HCT116 (cell line): ENCODE measurements around the gene DNAJA4. TPM values are rescaled to one million over a fixed set of nuclear protein-coding genes. Genes with fewer than 3 reads are reported as not detected.

Experiments
- ATAC-seq: fragments of 200-7000 bp; cut with Tn5 transposase; 2 replicates; pipeline ENCODE4 v1.9.1; 2020; ENCODE audit warnings: mild to moderate bottlenecking, moderate library complexity
- BruUV-seq: library from RNA; stranded (reverse); fragments of 400-500 nt; replicated peaks from 2 replicates; lab custom pipeline; 2021; lab: Mats Ljungman, UMichigan
- CTCF ChIA-PET: fragments of 300-600 bp; sonication (Branson Sonifier 250); formaldehyde crosslinking; loops from one replicate; lab custom pipeline; 2021; ENCODE audit warnings: antibody characterized with exemption; lab: Charles Lee
- POLR2A ChIA-PET: fragments of 300-600, 350-600 bp; sonication (Branson Sonifier 250); formaldehyde crosslinking; loops from one replicate; lab custom pipeline; 2021; ENCODE audit warnings: antibody characterized with exemption; lab: Charles Lee
- RAD21 ChIA-PET, 2 experiments: fragments of 300-600 bp; sonication (Branson Sonifier 250); formaldehyde crosslinking; loops; one replicate each; lab custom pipeline; 2023; ENCODE audit warnings: low total read pairs in 2 of 2; ENCODE audit not compliant: uncharacterized antibody in 2 of 2, unreplicated experiment in 2 of 2, low non-redundant PET in 1 of 2; lab: Charles Lee
- DNase-seq: peaks from one replicate; pipeline ENCODE4 v3.0.0-alpha.2; 2010; ENCODE audit warnings: low read depth, low spot score
- H2AFZ ChIP-seq: fragments of 200-600 bp; shearing (Covaris generic), sonication (generic); 2 replicates; pipeline ENCODE4 v1.6.1; 2017; ENCODE audit warnings: low read depth, mixed run types, mixed read lengths, antibody characterized with exemption, low read length; ENCODE audit not compliant: poor library complexity, severe bottlenecking
- H3K27ac ChIP-seq: 2 replicates; pipeline ENCODE4 v1.5.1; 2012; ENCODE audit warnings: low read depth, low read length
- H3K27me3 ChIP-seq: fragments of 200-600 bp; sonication (generic); 2 replicates; pipeline ENCODE4 v1.6.1; 2016; ENCODE audit warnings: mixed run types, low read length, mixed read lengths; ENCODE audit not compliant: insufficient read depth
- H3K36me3 ChIP-seq, 2 experiments: fragments of 200-500 bp in 1 of 2; fragments of 200-600 bp in 1 of 2; sonication (Bioruptor generic) in 1 of 2; sonication (generic) in 1 of 2; 2 replicates each; pipeline versions ENCODE4 v1.5.1 to v1.6.1; 2014 to 2016; ENCODE audit warnings: low read length in 2 of 2, inconsistent platforms in 1 of 2, mixed read lengths in 1 of 2, mixed run types in 1 of 2; ENCODE audit not compliant: insufficient read depth in 2 of 2, control insufficient read depth in 1 of 2
- H3K4me1 ChIP-seq, 2 experiments: fragments of 200-600 bp in 1 of 2; sonication (generic) in 1 of 2; 2 replicates each; pipeline versions ENCODE4 v1.5.1 to v1.6.1; 2012 to 2017; ENCODE audit warnings: low read length in 2 of 2, inconsistent platforms in 1 of 2, mild to moderate bottlenecking in 1 of 2, mixed read lengths in 1 of 2, mixed run types in 1 of 2, moderate library complexity in 1 of 2; ENCODE audit not compliant: insufficient read depth in 2 of 2, control insufficient read depth in 1 of 2
- H3K4me2 ChIP-seq: fragments of 200-600 bp; sonication (generic); 2 replicates; pipeline ENCODE4 v1.6.1; 2017; ENCODE audit warnings: mixed run types, low read length, mixed read lengths
- H3K4me3 ChIP-seq, 2 experiments: fragments of 200-600 bp in 1 of 2; sonication (generic) in 1 of 2; replicated peaks in 1 of 2; 2 replicates each; pipeline ENCODE4 v1.5.1; 2011 to 2016; ENCODE audit warnings: low read length in 2 of 2, control low read depth in 1 of 2, low read depth in 1 of 2, mild to moderate bottlenecking in 1 of 2, mixed read lengths in 1 of 2, mixed run types in 1 of 2
- H3K79me2 ChIP-seq: fragments of 200-600 bp; sonication (generic); 2 replicates; pipeline ENCODE4 v1.6.1; 2017; ENCODE audit warnings: mild to moderate bottlenecking, mixed run types, low read length, moderate library complexity, mixed read lengths; ENCODE audit not compliant: insufficient read depth
- H3K9ac ChIP-seq: fragments of 200-600 bp; sonication (generic); 2 replicates; pipeline ENCODE4 v1.6.1; 2016; ENCODE audit warnings: low read length, mixed read lengths
- H3K9me2 ChIP-seq: fragments of 200-600 bp; sonication (generic), shearing (Covaris generic); 2 replicates; pipeline ENCODE4 v1.6.1; 2017; ENCODE audit warnings: mixed run types, mild to moderate bottlenecking, moderate library complexity; ENCODE audit not compliant: insufficient read depth
- H3K9me3 ChIP-seq, 2 experiments: fragments of 200-500 bp in 1 of 2; fragments of 200-600 bp in 1 of 2; sonication (Bioruptor generic) in 1 of 2; sonication (generic) in 1 of 2; 2 replicates each; pipeline ENCODE4 v1.6.1; 2014 to 2017; ENCODE audit warnings: low read length in 2 of 2, mixed read lengths in 2 of 2, inconsistent platforms in 1 of 2, low read depth in 1 of 2, mild to moderate bottlenecking in 1 of 2, mixed run types in 1 of 2, moderate library complexity in 1 of 2; ENCODE audit not compliant: control insufficient read depth in 1 of 2, insufficient read depth in 1 of 2
- H4K20me1 ChIP-seq: fragments of 200-600 bp; sonication (generic), shearing (Covaris generic); 2 replicates; pipeline ENCODE4 v1.6.1; 2017; ENCODE audit warnings: mixed run types, mild to moderate bottlenecking, moderate library complexity; ENCODE audit not compliant: insufficient read depth
- CEBPB ChIP-seq: IDR thresholded peaks from 2 replicates; pipeline ENCODE4 v1.6.1; 2012; ENCODE audit warnings: low read depth
- EGR1 ChIP-seq: IDR thresholded peaks from 2 replicates; pipeline ENCODE4 v1.6.1; 2012; ENCODE audit warnings: low read depth
- ELF1 ChIP-seq: IDR thresholded peaks from 2 replicates; pipeline ENCODE4 v1.6.1; 2012; ENCODE audit warnings: low read depth, borderline replicate concordance
- EZH2 ChIP-seq: fragments of 200-600 bp; sonication (generic); IDR thresholded peaks from 2 replicates; pipeline ENCODE4 v1.6.1; 2017; ENCODE audit warnings: antibody characterized with exemption, mixed run types
- JUND ChIP-seq: IDR thresholded peaks from 2 replicates; pipeline ENCODE4 v1.6.1; 2012
- POLR2A ChIP-seq: IDR thresholded peaks from 2 replicates; pipeline ENCODE4 v1.7.0; 2011; ENCODE audit warnings: borderline replicate concordance; ENCODE audit not compliant: insufficient read depth, insufficient read length; ENCODE audit errors: extremely low read depth
- SIN3A ChIP-seq: IDR thresholded peaks from 2 replicates; pipeline ENCODE4 v1.6.1; 2012; ENCODE audit warnings: low read depth
- SP1 ChIP-seq: IDR thresholded peaks from 2 replicates; pipeline ENCODE4 v1.6.1; 2012; ENCODE audit warnings: low read depth
- TCF7L2 ChIP-seq: IDR thresholded peaks from 2 replicates; pipeline ENCODE4 v1.7.0; 2011; ENCODE audit warnings: borderline replicate concordance, inconsistent platforms; ENCODE audit not compliant: insufficient read depth, insufficient read length; ENCODE audit errors: extremely low read depth
- YY1 ChIP-seq: IDR thresholded peaks from 2 replicates; pipeline ENCODE4 v1.6.1; 2011; ENCODE audit warnings: low read length, low read depth, moderate library complexity, mild to moderate bottlenecking; ENCODE audit not compliant: insufficient replicate concordance; ENCODE audit errors: extremely low read depth
- ZFX ChIP-seq: fragments of 450-650 bp; IDR thresholded peaks from 2 replicates; pipeline ENCODE4 v1.6.1; 2017
- ZNF274 ChIP-seq: fragments of 200-500 bp; sonication (Bioruptor generic); IDR thresholded peaks from 2 replicates; pipeline ENCODE4 v1.6.1; 2014; ENCODE audit warnings: mild to moderate bottlenecking, low read depth, low read length, inconsistent platforms
- intact Hi-C: fragments of 100-400 bp; cut with micrococcal nuclease; formaldehyde crosslinking; loops from 2 replicates; pipeline ENCODE4 v1.10.0; 2022
- total RNA-seq: library from RNA; stranded (reverse); gene quantifications from one replicate; pipeline ENCODE4 v1.2.1, GENCODE V29; 2021; ENCODE audit not compliant: unreplicated experiment
- TF ChIP-seq, protein P1 (sequence below): IDR thresholded peaks from 2 replicates; pipeline ENCODE4 v1.6.1; 2012; ENCODE audit warnings: low read depth
- TF ChIP-seq, protein P2 (sequence below), 3 experiments: fragments of 200-600 bp in 1 of 3; sonication (generic) in 1 of 3; IDR thresholded peaks in 2 of 3; conservative IDR thresholded peaks in 1 of 3; 2 replicates each; pipeline ENCODE4 v1.5.1; 2012 to 2017; ENCODE audit warnings: low read depth in 2 of 3, low read length in 2 of 3, antibody characterized with exemption in 1 of 3, borderline replicate concordance in 1 of 3, control low read depth in 1 of 3, mild to moderate bottlenecking in 1 of 3, mixed read lengths in 1 of 3, mixed run types in 1 of 3, moderate library complexity in 1 of 3; ENCODE audit not compliant: insufficient read depth in 1 of 3
- TF ChIP-seq, protein P3 (sequence below): IDR thresholded peaks from 2 replicates; pipeline ENCODE4 v1.6.1; 2012
- TF ChIP-seq, protein P4 (sequence below): IDR thresholded peaks from 2 replicates; pipeline ENCODE4 v1.6.1; 2012
- TF ChIP-seq, protein P5 (sequence below): IDR thresholded peaks from 2 replicates; pipeline ENCODE4 v1.6.1; 2011; ENCODE audit warnings: mild to moderate bottlenecking, low read length, moderate library complexity; ENCODE audit not compliant: insufficient replicate concordance; ENCODE audit errors: extremely low read depth

The DNAJA4 gene
- total RNA-seq, 1 experiment from 2014 or later: 66.6 TPM

DNA sequence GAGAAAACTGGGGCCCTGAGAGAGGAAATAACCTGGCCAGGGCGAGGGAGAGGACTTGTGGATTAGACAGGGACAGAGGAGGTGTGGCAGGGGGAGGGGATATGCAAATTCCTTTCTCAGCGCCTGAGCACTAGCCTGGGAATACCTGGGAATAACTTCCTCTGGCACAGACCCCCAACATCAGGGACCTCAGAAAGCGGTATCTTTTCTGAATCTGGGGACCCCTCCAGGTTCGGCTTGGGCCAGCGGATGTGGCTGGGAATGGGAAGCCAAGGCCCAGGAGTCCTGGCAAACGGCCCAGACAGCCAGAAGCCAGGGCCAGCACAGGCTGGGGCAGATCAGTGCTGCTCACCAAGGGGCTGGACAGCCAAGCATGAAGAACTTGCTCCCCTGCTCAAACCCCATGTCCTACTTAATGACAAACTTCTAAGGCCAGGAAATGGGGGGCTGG is 20.8 kb upstream of the DNAJA4 start (continued):
- no peak for TF ChIP-seq EZH2
- TF ChIP-seq, protein P1, sequence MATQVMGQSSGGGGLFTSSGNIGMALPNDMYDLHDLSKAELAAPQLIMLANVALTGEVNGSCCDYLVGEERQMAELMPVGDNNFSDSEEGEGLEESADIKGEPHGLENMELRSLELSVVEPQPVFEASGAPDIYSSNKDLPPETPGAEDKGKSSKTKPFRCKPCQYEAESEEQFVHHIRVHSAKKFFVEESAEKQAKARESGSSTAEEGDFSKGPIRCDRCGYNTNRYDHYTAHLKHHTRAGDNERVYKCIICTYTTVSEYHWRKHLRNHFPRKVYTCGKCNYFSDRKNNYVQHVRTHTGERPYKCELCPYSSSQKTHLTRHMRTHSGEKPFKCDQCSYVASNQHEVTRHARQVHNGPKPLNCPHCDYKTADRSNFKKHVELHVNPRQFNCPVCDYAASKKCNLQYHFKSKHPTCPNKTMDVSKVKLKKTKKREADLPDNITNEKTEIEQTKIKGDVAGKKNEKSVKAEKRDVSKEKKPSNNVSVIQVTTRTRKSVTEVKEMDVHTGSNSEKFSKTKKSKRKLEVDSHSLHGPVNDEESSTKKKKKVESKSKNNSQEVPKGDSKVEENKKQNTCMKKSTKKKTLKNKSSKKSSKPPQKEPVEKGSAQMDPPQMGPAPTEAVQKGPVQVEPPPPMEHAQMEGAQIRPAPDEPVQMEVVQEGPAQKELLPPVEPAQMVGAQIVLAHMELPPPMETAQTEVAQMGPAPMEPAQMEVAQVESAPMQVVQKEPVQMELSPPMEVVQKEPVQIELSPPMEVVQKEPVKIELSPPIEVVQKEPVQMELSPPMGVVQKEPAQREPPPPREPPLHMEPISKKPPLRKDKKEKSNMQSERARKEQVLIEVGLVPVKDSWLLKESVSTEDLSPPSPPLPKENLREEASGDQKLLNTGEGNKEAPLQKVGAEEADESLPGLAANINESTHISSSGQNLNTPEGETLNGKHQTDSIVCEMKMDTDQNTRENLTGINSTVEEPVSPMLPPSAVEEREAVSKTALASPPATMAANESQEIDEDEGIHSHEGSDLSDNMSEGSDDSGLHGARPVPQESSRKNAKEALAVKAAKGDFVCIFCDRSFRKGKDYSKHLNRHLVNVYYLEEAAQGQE: no peak
- no peak for TF ChIP-seq CEBPB
- TF ChIP-seq ZNF274: no peak
- no peak for TF ChIP-seq YY1
- TF ChIP-seq TCF7L2: no peak
- no peak for TF ChIP-seq ZFX
- TF ChIP-seq, all 23 proteins: peak for 0

DNA sequence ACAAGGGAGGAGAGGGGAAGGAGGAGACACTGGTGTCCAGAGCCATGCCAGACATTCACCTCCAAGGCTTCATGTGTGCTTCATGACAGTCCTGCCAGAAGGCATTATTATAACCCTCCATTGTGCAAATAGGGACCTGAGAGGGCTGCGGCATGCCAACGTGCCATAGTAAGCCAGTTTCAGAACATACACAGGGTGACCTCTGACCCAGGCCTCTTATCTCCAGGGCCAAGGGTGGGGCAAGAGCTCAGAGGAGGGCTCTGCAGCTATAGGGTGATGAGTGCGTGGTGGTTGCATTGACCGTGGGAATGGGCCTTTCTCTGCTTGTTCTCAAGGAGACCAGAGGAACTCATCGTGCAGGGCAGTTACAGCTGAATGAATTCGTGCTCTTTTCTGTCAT is 20.3 kb upstream of the DNAJA4 start:
- H3K36me3 ChIP-seq: no peaks in the 10 kb centered on the region
- CTCF ChIA-PET: interaction anchor here (1.0 kb wide), 1 partner anchor 48 kb away, joined by 3 read pairs; no protein-coding TSS in a partner anchor
- intact Hi-C loops: no loop called here
- H3K79me2 ChIP-seq: no peaks in the 10 kb centered on the region
- no peak overlapping the region for H3K4me2 ChIP-seq
- no peaks in the 10 kb centered on the region for H4K20me1 ChIP-seq
- no peak overlapping the region for H2AFZ ChIP-seq
- POLR2A ChIA-PET: no interaction called here
- H3K4me1 ChIP-seq: peaks cover 2 to 4% of the 10 kb centered on the region in 2 experiments; a peak in 2 of 4 replicates
- H3K9me2 ChIP-seq: no peaks in the 10 kb centered on the region
- H3K9me3 ChIP-seq: no peaks in the 10 kb centered on the region
- H3K27ac ChIP-seq: no peak overlapping the region
- H3K27me3 ChIP-seq: no peaks in the 10 kb centered on the region
- H3K9ac ChIP-seq: no peak overlapping the region
- RAD21 ChIA-PET: interaction anchor here in 1 of 2 experiments (0.8 kb wide), 1 partner anchor 131 kb away, joined by 5 read pairs; no protein-coding TSS in a partner anchor
- ATAC-seq: no peak
- no peak for DNase-seq
- H3K4me3 ChIP-seq: no peak overlapping the region
- no TSS peak for BruUV-seq
- TF ChIP-seq ELF1 (no peak), TCF7L2 (no peak), POLR2A (no peak), JUND (no peak), YY1 (no peak), SP1 (no peak), EGR1 (no peak), EZH2 (no peak), SIN3A (no peak)
- TF ChIP-seq, protein P2, sequence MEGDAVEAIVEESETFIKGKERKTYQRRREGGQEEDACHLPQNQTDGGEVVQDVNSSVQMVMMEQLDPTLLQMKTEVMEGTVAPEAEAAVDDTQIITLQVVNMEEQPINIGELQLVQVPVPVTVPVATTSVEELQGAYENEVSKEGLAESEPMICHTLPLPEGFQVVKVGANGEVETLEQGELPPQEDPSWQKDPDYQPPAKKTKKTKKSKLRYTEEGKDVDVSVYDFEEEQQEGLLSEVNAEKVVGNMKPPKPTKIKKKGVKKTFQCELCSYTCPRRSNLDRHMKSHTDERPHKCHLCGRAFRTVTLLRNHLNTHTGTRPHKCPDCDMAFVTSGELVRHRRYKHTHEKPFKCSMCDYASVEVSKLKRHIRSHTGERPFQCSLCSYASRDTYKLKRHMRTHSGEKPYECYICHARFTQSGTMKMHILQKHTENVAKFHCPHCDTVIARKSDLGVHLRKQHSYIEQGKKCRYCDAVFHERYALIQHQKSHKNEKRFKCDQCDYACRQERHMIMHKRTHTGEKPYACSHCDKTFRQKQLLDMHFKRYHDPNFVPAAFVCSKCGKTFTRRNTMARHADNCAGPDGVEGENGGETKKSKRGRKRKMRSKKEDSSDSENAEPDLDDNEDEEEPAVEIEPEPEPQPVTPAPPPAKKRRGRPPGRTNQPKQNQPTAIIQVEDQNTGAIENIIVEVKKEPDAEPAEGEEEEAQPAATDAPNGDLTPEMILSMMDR (IDR thresholded peaks at IDR 0.05 in 2 of 3, conservative IDR thresholded peaks at IDR 0.05 in 1 of 3; ENCODE audit: borderline replicate concordance in 1 of 3, insufficient read depth in 1 of 3, low read depth in 2 of 3, low read length in 2 of 3): no peak
- TF ChIP-seq, protein P3, sequence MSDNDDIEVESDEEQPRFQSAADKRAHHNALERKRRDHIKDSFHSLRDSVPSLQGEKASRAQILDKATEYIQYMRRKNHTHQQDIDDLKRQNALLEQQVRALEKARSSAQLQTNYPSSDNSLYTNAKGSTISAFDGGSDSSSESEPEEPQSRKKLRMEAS: no peak
- TF ChIP-seq, protein P4, sequence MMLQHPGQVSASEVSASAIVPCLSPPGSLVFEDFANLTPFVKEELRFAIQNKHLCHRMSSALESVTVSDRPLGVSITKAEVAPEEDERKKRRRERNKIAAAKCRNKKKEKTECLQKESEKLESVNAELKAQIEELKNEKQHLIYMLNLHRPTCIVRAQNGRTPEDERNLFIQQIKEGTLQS: no peak
- TF ChIP-seq, protein P5, sequence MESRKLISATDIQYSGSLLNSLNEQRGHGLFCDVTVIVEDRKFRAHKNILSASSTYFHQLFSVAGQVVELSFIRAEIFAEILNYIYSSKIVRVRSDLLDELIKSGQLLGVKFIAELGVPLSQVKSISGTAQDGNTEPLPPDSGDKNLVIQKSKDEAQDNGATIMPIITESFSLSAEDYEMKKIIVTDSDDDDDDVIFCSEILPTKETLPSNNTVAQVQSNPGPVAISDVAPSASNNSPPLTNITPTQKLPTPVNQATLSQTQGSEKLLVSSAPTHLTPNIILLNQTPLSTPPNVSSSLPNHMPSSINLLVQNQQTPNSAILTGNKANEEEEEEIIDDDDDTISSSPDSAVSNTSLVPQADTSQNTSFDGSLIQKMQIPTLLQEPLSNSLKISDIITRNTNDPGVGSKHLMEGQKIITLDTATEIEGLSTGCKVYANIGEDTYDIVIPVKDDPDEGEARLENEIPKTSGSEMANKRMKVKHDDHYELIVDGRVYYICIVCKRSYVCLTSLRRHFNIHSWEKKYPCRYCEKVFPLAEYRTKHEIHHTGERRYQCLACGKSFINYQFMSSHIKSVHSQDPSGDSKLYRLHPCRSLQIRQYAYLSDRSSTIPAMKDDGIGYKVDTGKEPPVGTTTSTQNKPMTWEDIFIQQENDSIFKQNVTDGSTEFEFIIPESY: no peak
